Activated naive CD8-positive, alpha-beta T cell treated with anti-CD3 and anti-CD28 coated beads, Interleukin-2, amount 10 ng/mL, durations not matched to agents 7 days and 5 days (primary cell): ENCODE data around the gene ODAD2. TPM values are rescaled to one million over a fixed set of nuclear protein-coding genes. Genes with fewer than 3 reads are reported as not detected.
A peak's percentile ranks its signal among the peaks of the same experiment; 100 is the strongest.

Experiments
- ATAC-seq: fragments of 150-1000 bp; cut with Tn5 transposase; one replicate; pipeline ENCODE4 v1.10.0; 2021; ENCODE audit warnings: low read depth, moderate library complexity
- POLR2A ChIA-PET: fragments of 350-600 bp; sonication (Branson Sonifier 250); formaldehyde crosslinking; loops from one replicate; lab custom pipeline; 2021; ENCODE audit warnings: antibody characterized with exemption; lab: Charles Lee
- DNase-seq: peaks from one replicate; pipeline ENCODE4 v3.0.0; 2021
- H3K27ac Mint-ChIP-seq: one replicate; pipeline ENCODE4 v1.8.0; 2022; ENCODE audit warnings: mild to moderate bottlenecking, mixed read lengths
- H3K27me3 Mint-ChIP-seq: one replicate; pipeline ENCODE4 v1.8.0; 2022; ENCODE audit warnings: mild to moderate bottlenecking, moderate library complexity, mixed read lengths
- H3K36me3 Mint-ChIP-seq: one replicate; pipeline ENCODE4 v1.8.0; 2021; ENCODE audit warnings: mild to moderate bottlenecking, mixed read lengths
- H3K4me1 Mint-ChIP-seq: one replicate; pipeline ENCODE4 v1.8.0; 2021; ENCODE audit warnings: mixed read lengths
- H3K4me3 Mint-ChIP-seq: one replicate; pipeline ENCODE4 v1.8.0; 2022; ENCODE audit warnings: mild to moderate bottlenecking, moderate library complexity, mixed read lengths
- H3K9me3 Mint-ChIP-seq: one replicate; pipeline ENCODE4 v1.8.0; 2021; ENCODE audit warnings: mixed read lengths
- total RNA-seq, 2 experiments: library from RNA; stranded (reverse); gene quantifications; one replicate each; pipeline ENCODE4 v1.2.3, GENCODE V29; 2021

The ODAD2 gene, protein sequence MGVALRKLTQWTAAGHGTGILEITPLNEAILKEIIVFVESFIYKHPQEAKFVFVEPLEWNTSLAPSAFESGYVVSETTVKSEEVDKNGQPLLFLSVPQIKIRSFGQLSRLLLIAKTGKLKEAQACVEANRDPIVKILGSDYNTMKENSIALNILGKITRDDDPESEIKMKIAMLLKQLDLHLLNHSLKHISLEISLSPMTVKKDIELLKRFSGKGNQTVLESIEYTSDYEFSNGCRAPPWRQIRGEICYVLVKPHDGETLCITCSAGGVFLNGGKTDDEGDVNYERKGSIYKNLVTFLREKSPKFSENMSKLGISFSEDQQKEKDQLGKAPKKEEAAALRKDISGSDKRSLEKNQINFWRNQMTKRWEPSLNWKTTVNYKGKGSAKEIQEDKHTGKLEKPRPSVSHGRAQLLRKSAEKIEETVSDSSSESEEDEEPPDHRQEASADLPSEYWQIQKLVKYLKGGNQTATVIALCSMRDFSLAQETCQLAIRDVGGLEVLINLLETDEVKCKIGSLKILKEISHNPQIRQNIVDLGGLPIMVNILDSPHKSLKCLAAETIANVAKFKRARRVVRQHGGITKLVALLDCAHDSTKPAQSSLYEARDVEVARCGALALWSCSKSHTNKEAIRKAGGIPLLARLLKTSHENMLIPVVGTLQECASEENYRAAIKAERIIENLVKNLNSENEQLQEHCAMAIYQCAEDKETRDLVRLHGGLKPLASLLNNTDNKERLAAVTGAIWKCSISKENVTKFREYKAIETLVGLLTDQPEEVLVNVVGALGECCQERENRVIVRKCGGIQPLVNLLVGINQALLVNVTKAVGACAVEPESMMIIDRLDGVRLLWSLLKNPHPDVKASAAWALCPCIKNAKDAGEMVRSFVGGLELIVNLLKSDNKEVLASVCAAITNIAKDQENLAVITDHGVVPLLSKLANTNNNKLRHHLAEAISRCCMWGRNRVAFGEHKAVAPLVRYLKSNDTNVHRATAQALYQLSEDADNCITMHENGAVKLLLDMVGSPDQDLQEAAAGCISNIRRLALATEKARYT
- not detected for total RNA-seq

DNA sequence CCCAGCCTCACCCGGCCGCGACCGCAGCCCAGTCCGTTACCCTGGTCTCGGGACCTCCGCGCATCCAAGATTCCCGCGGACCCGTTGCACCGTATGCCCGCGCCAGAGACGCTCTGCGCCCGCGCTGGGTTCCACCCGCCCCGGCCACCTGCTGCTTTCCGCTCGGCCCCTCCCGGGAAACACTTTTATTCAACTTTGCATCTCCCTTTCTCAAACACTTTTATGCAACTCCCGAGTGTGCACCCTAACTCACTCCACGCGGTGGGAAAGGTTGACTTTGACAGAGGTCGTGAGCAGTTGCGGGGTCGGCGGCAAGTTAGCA lies at the start of gene ODAD2:
TSS of gene ODAD2 (minus strand) at position 126 of the 322 bp plus-strand sequence. CDS start 3,937 bp downstream, outside the sequence.
- no peak within 1 kb of the TSS for H3K27ac Mint-ChIP-seq
- POLR2A ChIA-PET = no interaction called here
- no peaks in the 10 kb centered on the region for H3K36me3 Mint-ChIP-seq
- ATAC-seq (no peak), DNase-seq (no peak)
- H3K4me1 Mint-ChIP-seq = peaks cover 10% of the 10 kb centered on the region
- H3K4me3 Mint-ChIP-seq = peak within 1 kb of the TSS; percentile 88
- peaks cover 2% of the 10 kb centered on the region for H3K9me3 Mint-ChIP-seq
- H3K27me3 Mint-ChIP-seq = peaks cover 67% of the 10 kb centered on the region

GRCh38 chr10:28047061-28047460 lies 48.2 kb upstream of the ODAD2 start:
- POLR2A ChIA-PET = no interaction called here
- DNase-seq (no peak), ATAC-seq (no peak)
- no peaks in the 10 kb centered on the region for H3K4me1 Mint-ChIP-seq
- no peak overlapping the region for H3K27ac Mint-ChIP-seq
- H3K9me3 Mint-ChIP-seq = peaks cover 3% of the 10 kb centered on the region
- peaks cover 4% of the 10 kb centered on the region for H3K36me3 Mint-ChIP-seq
- no peak overlapping the region for H3K4me3 Mint-ChIP-seq
- H3K27me3 Mint-ChIP-seq = no peaks in the 10 kb centered on the region

GRCh38 chr10:28046579-28046978 lies 47.7 kb upstream of the ODAD2 start:
- Mint-ChIP-seq H3K4me3 (no peak overlapping the region), H3K36me3 (peaks cover 4% of the 10 kb centered on the region), H3K4me1 (no peaks in the 10 kb centered on the region), H3K27me3 (no peaks in the 10 kb centered on the region), H3K9me3 (peaks cover 3% of the 10 kb centered on the region), H3K27ac (no peak overlapping the region)
- POLR2A ChIA-PET = no interaction called here
- ATAC-seq = no peak
- no peak for DNase-seq

DNA sequence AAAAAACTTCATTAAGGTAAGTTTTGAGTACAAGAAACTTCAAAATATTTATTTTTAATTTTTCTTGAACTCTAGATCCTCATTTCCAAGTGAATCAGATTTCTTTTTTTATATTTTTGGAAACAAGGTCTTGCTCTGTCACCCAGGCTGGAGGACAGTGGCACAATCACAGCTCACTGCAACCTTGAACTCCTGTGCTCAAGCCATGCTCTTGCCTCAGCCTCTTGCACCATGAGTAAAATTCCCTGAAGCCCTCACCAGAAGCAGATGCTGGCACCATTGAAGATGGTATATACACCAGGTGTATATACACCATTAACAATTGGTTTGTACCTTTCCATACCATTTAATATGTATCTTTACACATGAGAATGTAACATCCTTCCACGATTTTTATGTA lies 45.1 kb upstream of the ODAD2 start:
- Mint-ChIP-seq H3K27me3 (no peaks in the 10 kb centered on the region), H3K36me3 (no peaks in the 10 kb centered on the region), H3K4me3 (no peak overlapping the region), H3K9me3 (peaks cover 2% of the 10 kb centered on the region), H3K27ac (no peak overlapping the region), H3K4me1 (no peaks in the 10 kb centered on the region)
- DNase-seq (no peak), ATAC-seq (no peak)
- POLR2A ChIA-PET = no interaction called here

DNA sequence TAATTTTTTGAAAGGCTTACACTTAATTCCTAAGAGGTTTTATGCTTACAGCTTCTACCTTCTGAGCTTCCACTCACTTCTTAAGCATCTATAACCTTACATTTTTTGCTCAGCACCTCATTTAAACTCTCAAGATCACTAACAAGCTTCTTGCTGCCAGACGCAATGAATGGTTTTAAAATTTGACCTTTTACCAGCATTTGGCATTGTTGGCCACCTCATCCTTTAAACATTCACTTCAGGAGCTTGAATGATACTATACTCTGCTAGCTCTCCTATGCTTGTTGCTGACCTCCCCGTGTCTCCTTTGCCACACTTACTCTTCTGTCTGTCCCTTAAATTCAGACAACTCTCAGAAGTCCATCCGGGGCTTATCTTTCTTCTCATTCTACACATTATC lies 37.7 kb upstream of the ODAD2 start:
- Mint-ChIP-seq H3K27ac (no peak overlapping the region), H3K36me3 (no peaks in the 10 kb centered on the region)
- POLR2A ChIA-PET = no interaction called here

DNA sequence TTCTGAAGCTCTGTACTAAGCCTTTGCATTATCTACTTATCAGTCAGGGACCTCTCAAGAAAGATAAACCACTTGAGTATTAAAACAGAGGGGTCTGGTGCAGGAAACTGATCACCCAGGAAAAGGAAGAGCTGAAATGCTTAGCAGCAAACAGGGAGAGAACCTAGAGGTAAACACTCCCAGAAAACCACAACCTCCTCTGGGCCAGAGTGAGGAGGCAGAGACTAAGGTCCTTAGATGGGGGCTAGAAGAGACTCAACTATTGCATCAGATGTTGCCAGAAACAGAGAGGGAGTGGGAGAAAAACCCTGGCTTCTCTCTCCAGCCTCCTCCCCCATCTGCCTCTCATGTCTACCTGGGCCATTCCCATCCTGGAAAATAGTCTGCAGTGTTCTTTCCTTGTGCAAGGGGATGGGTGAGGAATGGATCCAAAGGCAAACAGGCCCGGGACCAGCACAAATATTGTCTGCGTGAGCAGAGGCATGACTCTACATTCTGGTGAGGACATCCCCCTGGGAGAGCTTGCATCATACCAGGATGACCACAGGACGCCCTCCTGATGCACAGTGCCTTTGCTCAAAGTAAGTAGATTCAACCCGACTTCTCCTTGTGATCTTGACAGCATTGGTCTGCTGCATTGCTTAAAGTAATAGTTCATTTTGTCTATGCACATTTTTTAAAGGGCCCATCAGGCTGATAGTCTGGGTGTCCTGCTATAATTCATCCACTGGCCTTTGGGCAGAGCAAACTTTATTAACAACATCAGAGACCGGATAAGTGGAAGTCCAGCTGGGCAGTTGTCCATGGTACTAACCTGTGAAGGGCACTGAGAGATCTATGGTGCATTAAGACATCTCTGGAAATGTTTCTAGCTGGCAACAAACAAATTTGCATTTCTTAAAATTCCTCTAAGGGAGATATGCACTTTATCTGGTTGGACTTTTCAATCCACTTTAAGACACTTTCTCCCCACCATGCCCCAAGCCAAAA lies 22.4 kb upstream of the ODAD2 start:
- ATAC-seq (no peak), DNase-seq (no peak)
- peaks cover 1% of the 10 kb centered on the region for H3K36me3 Mint-ChIP-seq
- no peak overlapping the region for H3K4me3 Mint-ChIP-seq
- H3K27me3 Mint-ChIP-seq = peaks cover 18% of the 10 kb centered on the region
- POLR2A ChIA-PET = no interaction called here
- peaks cover 2% of the 10 kb centered on the region for H3K9me3 Mint-ChIP-seq
- no peak overlapping the region for H3K27ac Mint-ChIP-seq
- H3K4me1 Mint-ChIP-seq = peaks cover 11% of the 10 kb centered on the region

More for the DNA sequence above, 37.7 kb upstream of the ODAD2 start:
- H3K27me3 Mint-ChIP-seq = peaks cover 14% of the 10 kb centered on the region
- no peaks in the 10 kb centered on the region for H3K9me3 Mint-ChIP-seq
- ATAC-seq (no peak), DNase-seq (no peak)
- H3K4me3 Mint-ChIP-seq = no peak overlapping the region
- H3K4me1 Mint-ChIP-seq = no peaks in the 10 kb centered on the region

DNA sequence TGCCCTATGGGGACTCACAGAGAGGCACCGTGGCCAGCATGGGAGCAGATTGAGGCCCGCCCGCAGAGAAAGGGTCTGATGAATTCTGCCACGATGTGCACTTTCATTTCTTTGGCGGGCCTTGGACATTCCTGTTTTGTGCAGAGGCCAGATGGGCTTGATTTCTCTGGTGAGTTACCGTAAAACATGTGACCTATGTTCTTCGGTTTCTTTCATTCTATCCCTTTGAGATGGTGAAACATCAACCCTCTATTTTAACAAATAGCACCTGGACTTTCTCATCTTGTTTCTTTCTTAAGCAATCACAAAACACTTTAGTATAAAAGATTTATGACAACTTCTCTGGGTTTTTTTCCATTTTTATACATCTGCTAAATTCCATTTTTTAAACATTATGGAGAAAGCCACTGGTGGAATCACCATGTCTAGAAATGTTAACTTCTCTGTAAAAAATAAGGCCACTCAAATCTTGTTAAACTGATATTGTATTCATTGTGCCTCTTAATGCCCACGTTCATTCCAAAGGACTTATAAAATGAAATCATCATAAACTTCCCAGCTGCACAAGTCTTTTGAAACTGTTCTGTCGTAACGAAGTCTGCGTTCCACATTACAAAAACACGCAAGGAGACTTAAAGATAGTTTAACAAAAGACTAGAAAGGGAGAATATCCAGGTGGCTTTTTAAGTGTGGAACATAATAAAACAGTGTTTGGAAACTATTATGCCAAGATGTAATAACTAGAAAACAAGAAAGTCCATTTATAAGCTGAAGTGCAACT lies 21.4 kb upstream of the ODAD2 start:
- POLR2A ChIA-PET = no interaction called here
- no peak overlapping the region for H3K27ac Mint-ChIP-seq
- H3K36me3 Mint-ChIP-seq = peaks cover 1% of the 10 kb centered on the region
- peaks cover 11% of the 10 kb centered on the region for H3K4me1 Mint-ChIP-seq
- peaks cover 2% of the 10 kb centered on the region for H3K9me3 Mint-ChIP-seq
- DNase-seq (no peak), ATAC-seq (no peak)
- no peak overlapping the region for H3K4me3 Mint-ChIP-seq
- H3K27me3 Mint-ChIP-seq = peaks cover 20% of the 10 kb centered on the region

DNA sequence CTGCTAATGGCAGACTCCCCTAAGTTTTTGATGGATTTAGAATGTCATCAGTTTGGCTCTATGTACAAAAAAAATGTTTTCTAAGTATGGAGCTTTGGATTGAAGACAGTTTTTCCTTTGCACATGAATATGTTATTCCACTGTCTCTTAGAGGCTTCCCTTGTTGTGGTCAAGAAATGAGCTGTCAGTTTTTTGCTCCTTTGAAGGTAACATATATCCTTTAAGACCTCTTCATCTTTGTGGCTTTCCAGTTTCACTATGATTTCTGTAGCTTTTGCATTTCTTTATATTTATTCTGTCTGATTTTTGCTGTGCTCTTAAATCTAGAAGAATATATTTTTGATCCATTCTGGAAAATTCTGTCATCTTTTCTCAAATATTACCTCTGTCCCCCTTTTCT lies 15.8 kb upstream of the ODAD2 start:
- no peak overlapping the region for H3K27ac Mint-ChIP-seq
- no peaks in the 10 kb centered on the region for H3K36me3 Mint-ChIP-seq
- peaks cover 11% of the 10 kb centered on the region for H3K4me1 Mint-ChIP-seq
- H3K4me3 Mint-ChIP-seq = no peak overlapping the region
- ATAC-seq (peak; percentile 45), DNase-seq (no peak)
- H3K27me3 Mint-ChIP-seq = peaks cover 51% of the 10 kb centered on the region
- POLR2A ChIA-PET = no interaction called here
- no peaks in the 10 kb centered on the region for H3K9me3 Mint-ChIP-seq

- no peak for ATAC-seq
- Mint-ChIP-seq H3K27ac (no peak overlapping the region), H3K4me3 (no peak overlapping the region), H3K4me1 (peaks cover 11% of the 10 kb centered on the region), H3K9me3 (peaks cover under 1% of the 10 kb centered on the region), H3K36me3 (no peaks in the 10 kb centered on the region), H3K27me3 (peaks cover 59% of the 10 kb centered on the region)
- DNase-seq = no peak
- POLR2A ChIA-PET = no interaction called here
Observed at GRCh38 chr10:28012990-28013515, 14.2 kb upstream of the ODAD2 start.

DNA sequence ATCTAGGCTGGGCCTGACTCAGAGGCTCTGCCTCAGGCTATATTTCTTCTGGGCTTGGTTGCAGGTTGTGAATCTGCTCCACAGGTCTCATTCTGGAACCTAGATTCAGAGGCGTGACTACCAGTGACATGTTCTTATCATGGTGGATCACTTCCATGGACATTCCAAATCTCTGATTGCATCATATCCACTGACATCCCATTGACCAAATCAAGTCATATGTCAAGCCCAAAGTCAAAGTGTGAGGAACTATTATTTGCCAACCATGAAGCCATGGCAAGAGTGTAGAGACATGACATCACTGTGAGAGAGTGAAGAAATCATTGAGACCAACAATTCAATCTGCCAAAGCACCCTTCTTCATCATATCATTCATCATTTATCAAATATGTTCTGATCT lies 11.9 kb upstream of the ODAD2 start:
- no peaks in the 10 kb centered on the region for H3K36me3 Mint-ChIP-seq
- POLR2A ChIA-PET = no interaction called here
- H3K27me3 Mint-ChIP-seq = peaks cover 66% of the 10 kb centered on the region
- H3K9me3 Mint-ChIP-seq = peaks cover 4% of the 10 kb centered on the region
- DNase-seq = no peak
- peaks cover 8% of the 10 kb centered on the region for H3K4me1 Mint-ChIP-seq
- ATAC-seq = no peak
- H3K4me3 Mint-ChIP-seq = no peak overlapping the region
- H3K27ac Mint-ChIP-seq = no peak overlapping the region

DNA sequence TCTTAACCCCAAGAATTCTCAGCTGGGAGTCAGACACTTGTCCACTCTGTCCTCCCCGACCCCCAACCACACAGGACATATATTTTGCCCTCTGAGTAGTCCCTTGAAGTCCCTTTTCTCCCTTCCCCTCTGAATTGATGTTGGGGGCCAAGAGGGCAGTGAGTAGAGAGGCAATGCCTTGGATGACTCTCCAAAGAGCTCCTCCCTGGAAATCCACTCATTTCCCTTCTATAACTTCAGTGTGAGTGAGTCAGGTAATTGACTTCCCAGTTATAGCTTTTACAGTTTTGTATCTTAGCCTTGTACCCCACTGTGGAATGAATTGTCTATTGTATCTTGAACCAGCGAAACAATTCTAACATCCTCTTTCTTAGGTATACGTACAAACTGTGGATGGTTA lies 9.2 kb upstream of the ODAD2 start:
- Mint-ChIP-seq H3K27ac (no peak overlapping the region), H3K9me3 (peaks cover 4% of the 10 kb centered on the region), H3K4me1 (no peaks in the 10 kb centered on the region), H3K4me3 (no peak overlapping the region), H3K27me3 (peaks cover 50% of the 10 kb centered on the region), H3K36me3 (no peaks in the 10 kb centered on the region)
- POLR2A ChIA-PET = no interaction called here
- ATAC-seq = no peak
- DNase-seq = no peak

GRCh38 chr10:28001353-28001752 lies 2.5 kb upstream of the ODAD2 start:
- DNase-seq (no peak), ATAC-seq (no peak)
- Mint-ChIP-seq H3K4me3 (no peak overlapping the region), H3K4me1 (peaks cover 10% of the 10 kb centered on the region), H3K27me3 (peaks cover 52% of the 10 kb centered on the region), H3K9me3 (peaks cover 2% of the 10 kb centered on the region), H3K27ac (no peak overlapping the region), H3K36me3 (no peaks in the 10 kb centered on the region)
- POLR2A ChIA-PET = interaction anchor here (0.7 kb wide), 2 partner anchors 147 to 262 kb away, joined by 4 to 9 read pairs; no protein-coding TSS in a partner anchor
